GM18873 (cell line): Measurements from ENCODE around the gene FAT1.
"Not testable (repeated sequence)": the region's sequence is repeated elsewhere in the genome, so short reads cannot be mapped to it uniquely, and the experiment has no call there.

Experiments used
- ATAC-seq: cut with Tn5 transposase; IDR thresholded peaks from one replicate; pipeline ENCODE4 v1.9.1; 2021; ENCODE audit warnings: mild to moderate bottlenecking, moderate library complexity, moderate number of reproducible peaks; ENCODE audit not compliant: unreplicated experiment, low FRiP score

The FAT1 gene

GRCh38 chr4:186666252-186666651 lies 57.4 kb downstream of the FAT1 start:
- ATAC-seq, result no peak

- ATAC-seq, result no peak
These were observed 63.3 kb downstream of the FAT1 start for GRCh38 chr4:186660403-186660802.

GRCh38 chr4:186659935-186660334 lies 63.7 kb downstream of the FAT1 start:
- ATAC-seq, result no peak

- not testable (repeated sequence) for ATAC-seq
These were observed 64.2 kb downstream of the FAT1 start for GRCh38 chr4:186659456-186659855.

- no peak for ATAC-seq
These were observed 65.0 kb downstream of the FAT1 start for GRCh38 chr4:186658657-186659056.

GRCh38 chr4:186657764-186658163 lies 65.9 kb downstream of the FAT1 start:
- ATAC-seq, result no peak

GRCh38 chr4:186653969-186654368 lies 69.7 kb downstream of the FAT1 start:
- no peak for ATAC-seq

- no peak for ATAC-seq
These were observed 72.0 kb downstream of the FAT1 start for GRCh38 chr4:186651624-186652023.

- ATAC-seq, result no peak
These were observed 72.5 kb downstream of the FAT1 start for GRCh38 chr4:186651181-186651603.

- ATAC-seq, result no peak
These were observed 73.1 kb downstream of the FAT1 start for GRCh38 chr4:186650401-186651180.

GRCh38 chr4:186647821-186648220 lies 75.8 kb downstream of the FAT1 start:
- no peak for ATAC-seq

GRCh38 chr4:186644737-186645261 lies 78.9 kb downstream of the FAT1 start:
- ATAC-seq, result no peak

- ATAC-seq, result no peak
These were observed 79.4 kb downstream of the FAT1 start for GRCh38 chr4:186644311-186644638.

- ATAC-seq, result no peak
These were observed 80.0 kb downstream of the FAT1 start for GRCh38 chr4:186643501-186644310.

- ATAC-seq, result no peak
These were observed 80.7 kb downstream of the FAT1 start for GRCh38 chr4:186642998-186643397.

- no peak for ATAC-seq
These were observed 81.1 kb downstream of the FAT1 start for GRCh38 chr4:186642530-186642929.

- ATAC-seq, result no peak
These were observed 89.0 kb downstream of the FAT1 start for GRCh38 chr4:186634591-186635128.

- ATAC-seq, result no peak
These were observed 89.8 kb downstream of the FAT1 start for GRCh38 chr4:186633844-186634243.

- ATAC-seq, result no peak
These were observed 93.5 kb downstream of the FAT1 start for GRCh38 chr4:186630128-186630527.

- ATAC-seq, result no peak
These were observed 95.5 kb downstream of the FAT1 start for GRCh38 chr4:186628058-186628711.
